ENCODE results near the gene ZNF519.
"Not testable (repeated sequence)": the region's sequence is repeated elsewhere in the genome, so short reads cannot be mapped to it uniquely, and the experiment has no call there.

GRCh38 chr18:14151564-14152113, 19.4 kb upstream of the ZNF519 start:
- TF ChIP-seq CTCF (conservative IDR thresholded peaks at IDR 0.05; ENCODE audit: low read depth, low read length); EZH2 (IDR thresholded peaks at IDR 0.05; ENCODE audit: low read length, unreplicated experiment): not testable (repeated sequence)
